K562 (cell line): ENCODE results near the gene SLC34A3.
A peak's percentile ranks its signal among the peaks of the same experiment; 100 is the strongest.

Experiments
- CTCF ChIP-seq, 3 experiments: IDR thresholded peaks in 2 of 3; conservative IDR thresholded peaks in 1 of 3; 2 replicates each; pipeline ENCODE4 v1.5.1; 2011 to 2012; ENCODE audit warnings: low read length in 3 of 3, mild to moderate bottlenecking in 3 of 3, control low read depth in 2 of 3, improper control_type of control experiment in 1 of 3, inconsistent platforms in 1 of 3, low read depth in 1 of 3, mixed read lengths in 1 of 3, moderate library complexity in 1 of 3; ENCODE audit not compliant: insufficient read depth in 2 of 3
- EP300 ChIP-seq: IDR thresholded peaks from 2 replicates; pipeline ENCODE4 v1.6.1; 2012; ENCODE audit warnings: low read length, improper control_type of control experiment
- EZH2 ChIP-seq: IDR thresholded peaks from 2 replicates; pipeline ENCODE4 v1.6.1; 2012; ENCODE audit warnings: low read depth, mild to moderate bottlenecking, inconsistent platforms, low read length, borderline replicate concordance
- PREB ChIP-seq: sonication (generic); formaldehyde crosslinking; IDR thresholded peaks from 2 replicates; pipeline ENCODE4 v1.8.1; 2023; ENCODE audit warnings: mild to moderate bottlenecking, missing genetic modification reagents
- SMARCC2 ChIP-seq: fragments of 450-650 bp; IDR thresholded peaks from 2 replicates; pipeline ENCODE4 v1.6.1; 2017; ENCODE audit warnings: antibody characterized with exemption, moderate library complexity, mild to moderate bottlenecking, low read depth
- TCF7 ChIP-seq: sonication (generic); IDR thresholded peaks from 2 replicates; pipeline ENCODE4 v1.6.1; 2016; ENCODE audit warnings: antibody characterized with exemption, borderline replicate concordance
- ZBTB33 ChIP-seq: sonication (generic); formaldehyde crosslinking; IDR thresholded peaks from 2 replicates; pipeline ENCODE4 v1.8.1; 2023; ENCODE audit warnings: mild to moderate bottlenecking, missing genetic modification reagents
- ZBTB34 ChIP-seq: fragments of 250-450 bp; sonication (Bioruptor Pico); IDR thresholded peaks from 2 replicates; pipeline ENCODE4 v1.8.0; 2021; ENCODE audit warnings: mild to moderate bottlenecking, moderate library complexity

- TF ChIP-seq ZBTB33 (CRISPR knock-in tag) (peak; percentile 79), CTCF (IDR thresholded peaks at IDR 0.05 in 2 of 3, conservative IDR thresholded peaks at IDR 0.05 in 1 of 3; ENCODE audit: insufficient read depth in 2 of 3, low read depth in 1 of 3, low read length in 3 of 3) (peak; percentile 18 to 36 (median 27); a peak in 3 of 6 replicates), ZBTB34 (CRISPR knock-in tag) (no peak), EZH2 (no peak), TCF7 (no peak), PREB (CRISPR knock-in tag) (no peak), EP300 (no peak), SMARCC2 (no peak)
Observed at GRCh38 chr9:137235424-137236237, 4.9 kb downstream of the SLC34A3 start.
